PC-3 (cell line): Measurements from ENCODE around the gene AGPAT4. TPM values are rescaled to one million over a fixed set of nuclear protein-coding genes. Genes with fewer than 3 reads are reported as not detected.

Source experiments
- ATAC-seq: fragments of 200-7000 bp; cut with Tn5 transposase; 2 replicates; pipeline ENCODE4 v1.9.1; 2020; ENCODE audit warnings: mild to moderate bottlenecking, moderate library complexity
- BruUV-seq: library from RNA; stranded (reverse); fragments of 400-500 nt; replicated peaks from 2 replicates; lab custom pipeline; 2021; lab: Mats Ljungman, UMichigan
- CTCF ChIA-PET: fragments of 300-600 bp; sonication (Branson Sonifier 250); formaldehyde crosslinking; loops from one replicate; lab custom pipeline; 2022; ENCODE audit warnings: antibody characterized with exemption; lab: Charles Lee
- POLR2A ChIA-PET: fragments of 300-600 bp; sonication (Branson Sonifier 250); formaldehyde crosslinking; loops from one replicate; lab custom pipeline; 2022; ENCODE audit warnings: antibody characterized with exemption; ENCODE audit not compliant: unreplicated experiment; lab: Charles Lee
- DNase-seq: peaks from one replicate; pipeline ENCODE4 v3.0.0-alpha.2; 2015
- H2AFZ ChIP-seq: fragments of 300-600 bp; sonication (generic); 2 replicates; pipeline ENCODE4 v1.6.0; 2016; ENCODE audit warnings: antibody characterized with exemption, low read length
- H3F3A ChIP-seq: fragments of 300-600 bp; sonication (generic); one replicate; pipeline ENCODE4 v1.6.0; 2017; ENCODE audit warnings: antibody characterized with exemption, low read length, control low read depth, mild to moderate bottlenecking; ENCODE audit not compliant: unreplicated experiment
- H3K27ac ChIP-seq: fragments of 300-600 bp; sonication (generic); 2 replicates; pipeline ENCODE4 v1.5.1; 2016; ENCODE audit warnings: mild to moderate bottlenecking, low read length
- H3K27me3 ChIP-seq: fragments of 300-600 bp; sonication (generic); 2 replicates; pipeline ENCODE4 v1.6.1; 2016; ENCODE audit warnings: low read length, mixed read lengths
- H3K36me3 ChIP-seq: fragments of 300-600 bp; sonication (generic); 2 replicates; pipeline ENCODE4 v1.6.1; 2016; ENCODE audit warnings: low read depth, mixed run types, low read length, mixed read lengths
- H3K4me1 ChIP-seq: fragments of 300-600 bp; sonication (generic); 2 replicates; pipeline ENCODE4 v1.5.1; 2016; ENCODE audit warnings: low read length; ENCODE audit not compliant: insufficient read depth
- H3K4me2 ChIP-seq: fragments of 300-600 bp; sonication (generic); 2 replicates; pipeline ENCODE4 v1.6.0; 2016; ENCODE audit warnings: low read length
- H3K4me3 ChIP-seq: fragments of 300-600 bp; sonication (generic); 2 replicates; pipeline ENCODE4 v1.5.1; 2016; ENCODE audit warnings: mild to moderate bottlenecking, low read length, mixed read lengths
- H3K79me2 ChIP-seq: fragments of 300-600 bp; sonication (generic); 2 replicates; pipeline ENCODE4 v1.6.1; 2017; ENCODE audit warnings: low read length, mixed read lengths
- H3K9ac ChIP-seq: fragments of 300-600 bp; sonication (generic); 2 replicates; pipeline ENCODE4 v1.6.0; 2016; ENCODE audit warnings: mild to moderate bottlenecking, low read length
- H3K9me2 ChIP-seq: fragments of 300-600 bp; sonication (generic); replicated peaks from 2 replicates; pipeline ENCODE4 v1.6.1; 2016; ENCODE audit warnings: mixed run types, low read length, mixed read lengths
- H3K9me3 ChIP-seq: fragments of 300-600 bp; sonication (generic); 2 replicates; pipeline ENCODE4 v1.6.1; 2016; ENCODE audit warnings: low read length, mixed read lengths
- H4K20me1 ChIP-seq: fragments of 300-600 bp; sonication (generic); 2 replicates; pipeline ENCODE4 v1.6.1; 2016; ENCODE audit warnings: low read length, mixed read lengths
- CTCF ChIP-seq: fragments of 300-600 bp; sonication (generic); conservative IDR thresholded peaks from 2 replicates; pipeline ENCODE4 v1.5.1; 2017; ENCODE audit warnings: antibody characterized with exemption, low read depth, mild to moderate bottlenecking, low read length
- EZH2 ChIP-seq: fragments of 300-600 bp; sonication (generic); IDR thresholded peaks from one replicate; pipeline ENCODE4 v1.6.1; 2017; ENCODE audit warnings: antibody characterized with exemption, mild to moderate bottlenecking, low read length; ENCODE audit not compliant: unreplicated experiment
- EZH2phosphoT487 ChIP-seq: fragments of 300-600 bp; sonication (generic); IDR thresholded peaks from 2 replicates; pipeline ENCODE4 v1.6.1; 2018; ENCODE audit warnings: mild to moderate bottlenecking, antibody characterized with exemption, low read length, borderline replicate concordance
- intact Hi-C: fragments of 100-400 bp; cut with micrococcal nuclease; formaldehyde crosslinking; loops from 2 replicates; pipeline ENCODE4 v1.9.0; 2023
- total RNA-seq: library from RNA; depleted of rRNA; stranded (reverse); fragments of >200 nt; gene quantifications from 2 replicates; pipeline ENCODE4 v1.2.3, GENCODE V29; 2014

Gene AGPAT4
- total RNA-seq, 1 experiment from 2014 or later: 3.8 TPM

- H3K27me3 ChIP-seq: no peaks in the 10 kb centered on the region
Observed at GRCh38 chr6:161161889-161162624, 111.8 kb downstream of the AGPAT4 start.

GRCh38 chr6:161161121-161161520 lies 112.7 kb downstream of the AGPAT4 start:
- no peaks in the 10 kb centered on the region for H3F3A ChIP-seq
- TF ChIP-seq CTCF (no peak), EZH2phosphoT487 (no peak), EZH2 (no peak)
- H4K20me1 ChIP-seq: no peaks in the 10 kb centered on the region
- no peak overlapping the region for H3K27ac ChIP-seq
- H3K36me3 ChIP-seq: no peaks in the 10 kb centered on the region; the same call in 1 of the 2 replicates
- H2AFZ ChIP-seq: no peak overlapping the region
- ATAC-seq (no peak), DNase-seq (no peak)
- H3K27me3 ChIP-seq: no peaks in the 10 kb centered on the region
- ChIA-PET CTCF (no interaction called here), POLR2A (no interaction called here)
- BruUV-seq: no TSS peak
- H3K79me2 ChIP-seq: no peaks in the 10 kb centered on the region
- H3K9ac ChIP-seq: no peak overlapping the region
- no peak overlapping the region for H3K4me3 ChIP-seq
- H3K9me3 ChIP-seq: no peaks in the 10 kb centered on the region
- intact Hi-C loops: no loop called here
- no peaks in the 10 kb centered on the region for H3K4me1 ChIP-seq
- no peaks in the 10 kb centered on the region for H3K9me2 ChIP-seq
- H3K4me2 ChIP-seq: no peak overlapping the region

More at GRCh38 chr6:161161889-161162624, 111.8 kb downstream of the AGPAT4 start:
- DNase-seq (no peak), ATAC-seq (no peak; the same call in 1 of the 2 replicates)
- Histone ChIP-seq H3K36me3 (no peaks in the 10 kb centered on the region; the same call in 1 of the 2 replicates), H4K20me1 (no peaks in the 10 kb centered on the region), H3K9ac (no peak overlapping the region), H3K9me3 (no peaks in the 10 kb centered on the region), H3K79me2 (no peaks in the 10 kb centered on the region), H3K4me2 (no peak overlapping the region), H2AFZ (no peak overlapping the region), H3K9me2 (no peaks in the 10 kb centered on the region), H3K4me1 (no peaks in the 10 kb centered on the region), H3F3A (no peaks in the 10 kb centered on the region), H3K27ac (no peak overlapping the region), H3K4me3 (no peak overlapping the region)
- TF ChIP-seq EZH2phosphoT487: no peak
- TF ChIP-seq EZH2: no peak
- no peak for TF ChIP-seq CTCF
- intact Hi-C loops: no loop called here
- CTCF ChIA-PET: no interaction called here
- POLR2A ChIA-PET: no interaction called here
- BruUV-seq: no TSS peak

- Histone ChIP-seq H2AFZ (no peak overlapping the region), H3F3A (no peaks in the 10 kb centered on the region), H3K79me2 (no peaks in the 10 kb centered on the region), H3K9ac (no peak overlapping the region), H3K9me3 (no peaks in the 10 kb centered on the region), H3K4me2 (no peak overlapping the region), H3K36me3 (no peaks in the 10 kb centered on the region; the same call in 1 of the 2 replicates), H3K27ac (no peak overlapping the region), H3K4me3 (no peak overlapping the region), H3K27me3 (no peaks in the 10 kb centered on the region), H3K9me2 (no peaks in the 10 kb centered on the region), H3K4me1 (no peaks in the 10 kb centered on the region), H4K20me1 (no peaks in the 10 kb centered on the region)
- ChIA-PET POLR2A (no interaction called here), CTCF (no interaction called here)
- intact Hi-C loops: no loop called here
- TF ChIP-seq EZH2 (no peak), CTCF (no peak), EZH2phosphoT487 (no peak)
- no TSS peak for BruUV-seq
- DNase-seq (no peak), ATAC-seq (no peak)
Observed at GRCh38 chr6:161154796-161155335, 119.0 kb downstream of the AGPAT4 start.
